ENCODE data around the gene CRY1. TPM values are rescaled to one million over a fixed set of nuclear protein-coding genes. Genes with fewer than 3 reads are reported as not detected.

Gene CRY1
- total and polyA plus RNA-seq, 9 of the 15 experiments (the other 6 are each of a cell fraction or from before 2014, with no cell fraction given) = 8.7 to 33.3 (median 25.2) TPM

GRCh38 chr12:106954462-106955376, 138.6 kb downstream of the CRY1 start (continued):
- TF ChIP-seq CREB3L1 (IDR thresholded peaks at IDR 0.05; ENCODE audit: borderline replicate concordance, low read depth) (no peak), ZNF134 (CRISPR knock-in tag; conservative IDR thresholded peaks at IDR 0.05) (no peak), TAL1 (IDR thresholded peaks at IDR 0.05) (no peak), ZNF408 (CRISPR knock-in tag; IDR thresholded peaks at IDR 0.05; ENCODE audit: low read depth) (no peak), HDAC6 (IDR thresholded peaks at IDR 0.05; ENCODE audit: low read depth, low read length) (no peak), ZKSCAN1 (IDR thresholded peaks at IDR 0.05; ENCODE audit: low read depth, low read length) (no peak), DEAF1 (CRISPR knock-in tag; IDR thresholded peaks at IDR 0.05) (no peak), FOXK1 (CRISPR knock-in tag; IDR thresholded peaks at IDR 0.05; ENCODE audit: borderline replicate concordance) (peak; percentile 19; the same call in 1 of the 2 replicates), SIX5 (IDR thresholded peaks at IDR 0.05; ENCODE audit: borderline replicate concordance in 1 of 2, insufficient read depth in 1 of 2, low read depth in 1 of 2, low read length in 2 of 2) (no peak), KLF10 (CRISPR knock-in tag; IDR thresholded peaks at IDR 0.05) (no peak), CBX8 (IDR thresholded peaks at IDR 0.05; ENCODE audit: borderline replicate concordance, extremely low read depth, low read depth, low read length, poor library complexity, severe bottlenecking) (no peak), POLR2G (IDR thresholded peaks at IDR 0.05; ENCODE audit: low read depth, low read length) (no peak; the same call in 1 of the 2 replicates), POLR3A (IDR thresholded peaks at IDR 0.05; ENCODE audit: borderline replicate concordance, extremely low read depth, insufficient read depth, insufficient read length) (no peak)

All from K562 (cell line).